K562 (cell line): ENCODE measurements around the gene CASP9. TPM values are rescaled to one million over a fixed set of nuclear protein-coding genes. Genes with fewer than 3 reads are reported as not detected.

ENCODE experiments used
- ATAC-seq: fragments of 200-7000 bp; cut with Tn5 transposase; 3 replicates; pipeline ENCODE4 v1.9.1; 2020; ENCODE audit warnings: moderate library complexity
- BruUV-seq: library from RNA; stranded (reverse); fragments of 400-500 nt; replicated peaks from 2 replicates; lab custom pipeline; 2021; lab: Mats Ljungman, UMichigan
- CTCF ChIA-PET: fragments of 300-600 bp; formaldehyde crosslinking; extraction: SDS; loops from one replicate; lab custom pipeline; 2021; ENCODE audit warnings: low intra/inter-chr PET ratio; lab: Yijun Ruan, JAX
- POLR2A ChIA-PET: fragments of 300-600, 350-650 bp; sonication (Branson Sonifier 250); formaldehyde crosslinking; extraction: SDS; loops from one replicate; lab custom pipeline; 2021; ENCODE audit warnings: antibody characterized with exemption, inconsistent platforms; lab: Yijun Ruan, JAX
- DNase-seq, 4 experiments: peaks; one replicate each; pipeline versions ENCODE4 v3.0.0 to v3.0.0-alpha.2; 2011 to 2018; ENCODE audit warnings: low spot score in 3 of 4, mixed read lengths in 3 of 4; ENCODE audit errors: extremely low read depth in 1 of 4
- FAIRE-seq: peaks from 2 replicates; lab custom pipeline; 2011; peaks lifted over from hg19 to GRCh38; lab: Jason Lieb, UNC
- H2AFZ ChIP-seq: 2 replicates; pipeline ENCODE4 v1.6.0; 2011; ENCODE audit warnings: low read depth, low read length, control low read depth, inconsistent platforms
- H3K27ac ChIP-seq: fragments of 200-600 bp; 3 replicates; pipeline ENCODE4 v1.8.0; 2011; ENCODE audit warnings: low read depth, mild to moderate bottlenecking, control low read depth, inconsistent platforms, low read length, moderate library complexity, mixed read lengths; ENCODE audit errors: extremely low read depth
- H3K27me3 ChIP-seq, 2 experiments: fragments of 300-600 bp in 1 of 2; 2 replicates in 1 of 2; 3 replicates in 1 of 2; pipeline versions ENCODE4 v1.6.0 to v1.8.0; 2011; ENCODE audit warnings: inconsistent platforms in 2 of 2, low read length in 2 of 2, mild to moderate bottlenecking in 1 of 2, mixed read lengths in 1 of 2, moderate library complexity in 1 of 2; ENCODE audit not compliant: control insufficient read depth in 2 of 2, insufficient read depth in 2 of 2
- H3K36me3 ChIP-seq: fragments of 300-600 bp; 3 replicates; pipeline ENCODE4 v1.8.0; 2011; ENCODE audit warnings: mild to moderate bottlenecking, low read length, inconsistent platforms; ENCODE audit not compliant: control insufficient read depth, insufficient read depth
- H3K4me1 ChIP-seq, 2 experiments: fragments of 200-600 bp in 1 of 2; replicated peaks in 1 of 2; 2 replicates in 1 of 2; 3 replicates in 1 of 2; pipeline versions ENCODE4 v1.5.1 to v1.8.0; 2011; ENCODE audit warnings: inconsistent platforms in 2 of 2, low read length in 2 of 2, mild to moderate bottlenecking in 1 of 2, mixed read lengths in 1 of 2, moderate library complexity in 1 of 2; ENCODE audit not compliant: control insufficient read depth in 2 of 2, insufficient read depth in 2 of 2
- H3K4me2 ChIP-seq: 2 replicates; pipeline ENCODE4 v1.6.1; 2011; ENCODE audit warnings: low read length, control low read depth, inconsistent platforms, mixed read lengths; ENCODE audit not compliant: insufficient read depth
- H3K4me3 ChIP-seq: fragments of 200-600 bp; sonication (generic), shearing (Covaris generic); 2 replicates; pipeline ENCODE4 v1.5.1; 2016; ENCODE audit warnings: control low read depth, inconsistent platforms
- H3K79me2 ChIP-seq: fragments of 200-600 bp; 3 replicates; pipeline ENCODE4 v1.8.0; 2011; ENCODE audit warnings: low read length, inconsistent platforms; ENCODE audit not compliant: control insufficient read depth, insufficient read depth
- H3K9ac ChIP-seq, 2 experiments: 2 replicates each; pipeline versions ENCODE4 v1.6.0 to v1.6.1; 2011; ENCODE audit warnings: low read depth in 2 of 2, low read length in 2 of 2, control low read depth in 1 of 2, inconsistent platforms in 1 of 2, mild to moderate bottlenecking in 1 of 2, mixed read lengths in 1 of 2; ENCODE audit not compliant: insufficient read depth in 1 of 2
- H3K9me1 ChIP-seq: one replicate; pipeline ENCODE4 v1.6.0; 2011; ENCODE audit warnings: inconsistent platforms, mild to moderate bottlenecking, low read length, moderate library complexity; ENCODE audit not compliant: control insufficient read depth, insufficient read depth
- H3K9me3 ChIP-seq: replicated peaks from 2 replicates; pipeline ENCODE4 v1.5.1; 2011; ENCODE audit warnings: low read depth, low read length, inconsistent platforms; ENCODE audit not compliant: control insufficient read depth, insufficient read depth
- H4K20me1 ChIP-seq: replicated peaks from 2 replicates; pipeline ENCODE4 v1.6.1; 2011; ENCODE audit warnings: low read length, inconsistent platforms, mixed read lengths; ENCODE audit not compliant: control insufficient read depth, insufficient read depth
- BACH1 ChIP-seq: fragments of 200-800 bp; sonication (Bioruptor generic); IDR thresholded peaks from 2 replicates; pipeline ENCODE4 v1.6.1; 2016; ENCODE audit warnings: missing genetic modification characterization, missing compliant biosample characterization
- ERF ChIP-seq: fragments of 450-650 bp; formaldehyde crosslinking; IDR thresholded peaks from 2 replicates; pipeline ENCODE4 v1.4.0; 2020; ENCODE audit warnings: mild to moderate bottlenecking, mixed read lengths
- GABPA ChIP-seq: fragments of 200-800 bp; sonication (Bioruptor generic); conservative IDR thresholded peaks from 2 replicates; pipeline ENCODE4 v1.6.1; 2016; ENCODE audit warnings: low read depth, missing genetic modification characterization, missing compliant biosample characterization
- NBN ChIP-seq: fragments of 450-650 bp; IDR thresholded peaks from 2 replicates; pipeline ENCODE4 v1.6.1; 2016; ENCODE audit warnings: low read depth, mild to moderate bottlenecking
- PHF20 ChIP-seq: fragments of 450-650 bp; IDR thresholded peaks from 2 replicates; pipeline ENCODE4 v1.6.1; 2018; ENCODE audit not compliant: partially characterized antibody
- SP1 ChIP-seq: sonication (generic); formaldehyde crosslinking; IDR thresholded peaks from 2 replicates; pipeline ENCODE4 v1.8.1; 2022; ENCODE audit warnings: mild to moderate bottlenecking, missing genetic modification reagents
- SREBF1 ChIP-seq: fragments of 150-350 bp; IDR thresholded peaks from 2 replicates; pipeline ENCODE4 v1.6.1; 2014; ENCODE audit warnings: antibody characterized with exemption, low read depth, low read length, borderline replicate concordance
- WGBS: fragments of 100-300 bp; shearing (Covaris generic); methylation state at CpG from one replicate; pipeline ENCODE4 v1.1.6; 2016; ENCODE audit warnings: low coverage, mixed read lengths; ENCODE audit not compliant: insufficient coverage; ENCODE audit errors: missing lambda C conversion rate; 5-methylcytosine and 5-hydroxymethylcytosine counted together
- in situ Hi-C: fragments of 300-500 bp; cut with MboI; formaldehyde crosslinking; loops from 4 replicates; pipeline ENCODE4 v1.15.0; 2018; ENCODE audit warnings: inconsistent platforms, mixed read lengths
- intact Hi-C: fragments of 100-400 bp; cut with micrococcal nuclease; formaldehyde crosslinking; loops from 2 replicates; pipeline ENCODE4 v1.14.2; 2022
- polyA plus RNA-seq, 8 experiments: library from polyadenylated mRNA; depleted of rRNA in 4 of 8; stranded (reverse) in 5 of 8; unstranded in 3 of 8; fragments of >200 nt; fragmentation: Nextera tagmentation in 2 of 8; fragmentation: Illumina TruSeq in 1 of 8; extraction: Ambion mirVana in 2 of 8; extraction: Trizol in 1 of 8; gene quantifications; 2 replicates each; pipeline versions ENCODE4 v1.2.1 to v1.2.3, GENCODE V29; 2011 to 2014; ENCODE audit warnings: inconsistent platforms in 1 of 8, missing spikeins in 1 of 8
- total RNA-seq, 7 experiments: library from RNA; depleted of rRNA in 6 of 7; stranded (reverse); fragments of >200 nt in 6 of 7; fragmentation: Illumina TruSeq in 2 of 7; extraction: Trizol in 2 of 7; gene quantifications; 2 replicates each; pipeline versions ENCODE4 v1.2.1 to v1.2.3, GENCODE V29; 2011 to 2021; ENCODE audit warnings: low replicate concordance in 1 of 7
- TF ChIP-seq, protein P1 (sequence below), 2 experiments: fragments of 450-650 bp in 1 of 2; sonication (generic) in 1 of 2; formaldehyde crosslinking in 1 of 2; IDR thresholded peaks in 1 of 2; conservative IDR thresholded peaks in 1 of 2; 2 replicates each; pipeline versions ENCODE4 v1.6.1 to v1.8.1; 2016 to 2023; ENCODE audit warnings: mild to moderate bottlenecking in 2 of 2, moderate library complexity in 2 of 2, inconsistent platforms in 1 of 2, missing genetic modification reagents in 1 of 2
- TF ChIP-seq, protein P2 (sequence below), 3 experiments: IDR thresholded peaks in 2 of 3; conservative IDR thresholded peaks in 1 of 3; 2 replicates each; pipeline ENCODE4 v1.5.1; 2011 to 2012; ENCODE audit warnings: low read length in 3 of 3, mild to moderate bottlenecking in 3 of 3, control low read depth in 2 of 3, improper control_type of control experiment in 1 of 3, inconsistent platforms in 1 of 3, low read depth in 1 of 3, mixed read lengths in 1 of 3, moderate library complexity in 1 of 3; ENCODE audit not compliant: insufficient read depth in 2 of 3

Gene CASP9
- total and polyA plus RNA-seq, 9 of the 15 experiments (the other 6 are each of a cell fraction or from before 2014, with no cell fraction given) = 10.8 to 54.1 (median 30.7) TPM

DNA sequence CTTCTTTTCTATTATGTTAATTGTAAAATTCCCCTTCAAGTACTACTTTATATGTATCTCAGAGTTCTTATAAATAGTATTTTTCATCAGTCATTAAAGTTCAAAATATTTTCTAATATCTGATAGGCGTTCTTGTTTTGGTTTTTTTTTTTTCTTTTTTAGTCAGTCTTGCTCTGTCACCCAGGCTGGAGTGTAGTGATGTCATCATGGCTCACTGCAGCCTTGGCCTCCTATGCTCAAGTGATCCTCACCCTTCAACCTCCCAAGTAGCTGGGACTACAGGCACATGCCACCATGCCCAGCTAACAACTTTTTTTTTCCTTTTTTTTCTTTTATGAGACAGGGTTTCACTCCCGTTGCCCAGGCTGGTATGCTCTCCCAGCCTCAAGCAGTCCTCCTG, 33.6 kb upstream of the CASP9 start:
- no peaks in the 10 kb centered on the region for H3K9me3 ChIP-seq
- H4K20me1 ChIP-seq = no peaks in the 10 kb centered on the region
- intact Hi-C loops = no loop called here
- FAIRE-seq (no peak), ATAC-seq (peak; percentile 47), DNase-seq (no peak)
- no peak overlapping the region for H3K4me2 ChIP-seq
- H2AFZ ChIP-seq = no peak overlapping the region
- peaks cover 44% of the 10 kb centered on the region for H3K36me3 ChIP-seq
- CTCF ChIA-PET = no interaction called here
- BruUV-seq = no TSS peak
- POLR2A ChIA-PET = interaction anchor here (0.7 to 1.4 kb wide), 2 partner anchors 14 to 647 kb away, joined by 4 to 5 read pairs; no protein-coding TSS in a partner anchor
- in situ Hi-C loops = no loop called here
- TF ChIP-seq, protein P1, sequence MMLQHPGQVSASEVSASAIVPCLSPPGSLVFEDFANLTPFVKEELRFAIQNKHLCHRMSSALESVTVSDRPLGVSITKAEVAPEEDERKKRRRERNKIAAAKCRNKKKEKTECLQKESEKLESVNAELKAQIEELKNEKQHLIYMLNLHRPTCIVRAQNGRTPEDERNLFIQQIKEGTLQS (IDR thresholded peaks at IDR 0.05) = peak; percentile 71
- TF ChIP-seq, protein P1 (CRISPR knock-in tag; conservative IDR thresholded peaks at IDR 0.05) = no peak
- TF ChIP-seq SREBF1 (no peak), BACH1 (tag) (no peak), NBN (no peak), GABPA (tag) (no peak), PHF20 (peak; percentile 10), ERF (CRISPR knock-in tag) (no peak), SP1 (CRISPR knock-in tag) (no peak)
- TF ChIP-seq, protein P2, sequence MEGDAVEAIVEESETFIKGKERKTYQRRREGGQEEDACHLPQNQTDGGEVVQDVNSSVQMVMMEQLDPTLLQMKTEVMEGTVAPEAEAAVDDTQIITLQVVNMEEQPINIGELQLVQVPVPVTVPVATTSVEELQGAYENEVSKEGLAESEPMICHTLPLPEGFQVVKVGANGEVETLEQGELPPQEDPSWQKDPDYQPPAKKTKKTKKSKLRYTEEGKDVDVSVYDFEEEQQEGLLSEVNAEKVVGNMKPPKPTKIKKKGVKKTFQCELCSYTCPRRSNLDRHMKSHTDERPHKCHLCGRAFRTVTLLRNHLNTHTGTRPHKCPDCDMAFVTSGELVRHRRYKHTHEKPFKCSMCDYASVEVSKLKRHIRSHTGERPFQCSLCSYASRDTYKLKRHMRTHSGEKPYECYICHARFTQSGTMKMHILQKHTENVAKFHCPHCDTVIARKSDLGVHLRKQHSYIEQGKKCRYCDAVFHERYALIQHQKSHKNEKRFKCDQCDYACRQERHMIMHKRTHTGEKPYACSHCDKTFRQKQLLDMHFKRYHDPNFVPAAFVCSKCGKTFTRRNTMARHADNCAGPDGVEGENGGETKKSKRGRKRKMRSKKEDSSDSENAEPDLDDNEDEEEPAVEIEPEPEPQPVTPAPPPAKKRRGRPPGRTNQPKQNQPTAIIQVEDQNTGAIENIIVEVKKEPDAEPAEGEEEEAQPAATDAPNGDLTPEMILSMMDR (IDR thresholded peaks at IDR 0.05 in 2 of 3, conservative IDR thresholded peaks at IDR 0.05 in 1 of 3; ENCODE audit: insufficient read depth in 2 of 3, low read depth in 1 of 3, low read length in 3 of 3) = no peak
- peaks cover 0 to 4% of the 10 kb centered on the region in 2 experiments; a peak in 3 of 5 replicates for H3K4me1 ChIP-seq
- no peaks in the 10 kb centered on the region for H3K9me1 ChIP-seq
- no peak overlapping the region for H3K9ac ChIP-seq
- H3K79me2 ChIP-seq = no peaks in the 10 kb centered on the region
- H3K27ac ChIP-seq = no peak overlapping the region
- H3K27me3 ChIP-seq = no peaks in the 10 kb centered on the region
- WGBS = 61% methylated on average over 2 of the region's 2 CpGs
- no peak overlapping the region for H3K4me3 ChIP-seq
